ENCODE measurements around the gene KIAA0930.
A peak's percentile ranks its signal among the peaks of the same experiment; 100 is the strongest.

KIAA0930 gene

DNA sequence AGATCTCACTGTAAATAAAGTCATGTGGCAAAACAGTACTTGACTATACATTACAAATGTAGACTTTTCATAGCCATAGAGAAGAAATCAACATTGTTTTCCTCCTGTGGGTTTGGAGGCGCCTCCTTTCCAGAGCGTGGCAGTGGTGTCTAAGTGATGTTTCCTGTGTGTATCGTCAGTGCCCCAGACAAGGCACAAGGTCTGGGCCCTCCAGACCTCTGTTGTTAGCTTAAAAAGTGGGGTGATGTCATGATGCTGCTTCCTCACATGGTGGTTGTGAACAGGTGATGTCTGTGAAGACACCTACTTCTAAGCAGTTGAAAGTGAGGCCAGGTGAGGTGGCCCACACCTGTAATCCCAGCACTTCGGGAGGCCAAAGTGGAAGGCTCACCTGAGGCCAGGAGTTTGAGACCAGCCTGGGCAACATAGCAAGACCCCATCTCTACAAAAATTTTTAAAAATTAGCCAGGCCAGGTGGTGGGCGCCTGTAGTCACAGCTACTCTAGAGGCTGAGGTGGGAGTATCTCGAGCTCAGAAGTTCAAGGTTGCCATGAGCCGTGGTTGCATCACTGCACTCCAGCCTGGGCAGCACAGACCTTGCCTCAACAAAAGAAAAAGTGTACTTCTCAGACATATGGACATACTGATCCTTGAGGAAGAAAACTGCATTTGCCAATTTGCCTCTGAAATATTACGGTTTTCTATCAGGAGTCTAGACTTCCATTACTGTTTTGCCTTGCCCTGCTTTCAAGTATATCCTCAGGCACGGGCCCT, 61.2 kb downstream of the KIAA0930 start:
- no peaks in the 10 kb centered on the region for H3K4me1 ChIP-seq (ENCODE audit: insufficient read depth, low read length)
- TF ChIP-seq, protein P1, sequence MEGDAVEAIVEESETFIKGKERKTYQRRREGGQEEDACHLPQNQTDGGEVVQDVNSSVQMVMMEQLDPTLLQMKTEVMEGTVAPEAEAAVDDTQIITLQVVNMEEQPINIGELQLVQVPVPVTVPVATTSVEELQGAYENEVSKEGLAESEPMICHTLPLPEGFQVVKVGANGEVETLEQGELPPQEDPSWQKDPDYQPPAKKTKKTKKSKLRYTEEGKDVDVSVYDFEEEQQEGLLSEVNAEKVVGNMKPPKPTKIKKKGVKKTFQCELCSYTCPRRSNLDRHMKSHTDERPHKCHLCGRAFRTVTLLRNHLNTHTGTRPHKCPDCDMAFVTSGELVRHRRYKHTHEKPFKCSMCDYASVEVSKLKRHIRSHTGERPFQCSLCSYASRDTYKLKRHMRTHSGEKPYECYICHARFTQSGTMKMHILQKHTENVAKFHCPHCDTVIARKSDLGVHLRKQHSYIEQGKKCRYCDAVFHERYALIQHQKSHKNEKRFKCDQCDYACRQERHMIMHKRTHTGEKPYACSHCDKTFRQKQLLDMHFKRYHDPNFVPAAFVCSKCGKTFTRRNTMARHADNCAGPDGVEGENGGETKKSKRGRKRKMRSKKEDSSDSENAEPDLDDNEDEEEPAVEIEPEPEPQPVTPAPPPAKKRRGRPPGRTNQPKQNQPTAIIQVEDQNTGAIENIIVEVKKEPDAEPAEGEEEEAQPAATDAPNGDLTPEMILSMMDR (IDR thresholded peaks at IDR 0.05; ENCODE audit: borderline replicate concordance, extremely low read depth, low read length, poor library complexity, severe bottlenecking), result no peak
- TF ChIP-seq EZH2 (IDR thresholded peaks at IDR 0.05; ENCODE audit: borderline replicate concordance, low read depth, low read length, severe bottlenecking), result no peak
- H3K27ac ChIP-seq (ENCODE audit: low read length), result no peak overlapping the region
- no peak overlapping the region for H3K9ac ChIP-seq (ENCODE audit: low read depth, low read length)
- H3K79me2 ChIP-seq (ENCODE audit: insufficient read depth, low read length), result peaks cover 80% of the 10 kb centered on the region
- ATAC-seq (ENCODE audit: insufficient read depth, low read depth) (no peak), DNase-seq (no peak)
- H3K9me3 ChIP-seq (ENCODE audit: insufficient read depth, low read length, severe bottlenecking), result no peaks in the 10 kb centered on the region
- no peak overlapping the region for H2AFZ ChIP-seq (ENCODE audit: low read depth, low read length)
- peaks cover 70% of the 10 kb centered on the region for H4K20me1 ChIP-seq (ENCODE audit: insufficient read depth, low read length)
- no peaks in the 10 kb centered on the region for H3K27me3 ChIP-seq (ENCODE audit: insufficient read depth, low read length, poor library complexity)
- no peak overlapping the region for H3K4me3 ChIP-seq (ENCODE audit: low read depth in 1 of 2, low read length in 2 of 2)
- peaks cover 95% of the 10 kb centered on the region for H3K36me3 ChIP-seq (ENCODE audit: insufficient read depth, low read length)
- H3K4me2 ChIP-seq (ENCODE audit: insufficient read depth, low read length), result no peak overlapping the region

DNA sequence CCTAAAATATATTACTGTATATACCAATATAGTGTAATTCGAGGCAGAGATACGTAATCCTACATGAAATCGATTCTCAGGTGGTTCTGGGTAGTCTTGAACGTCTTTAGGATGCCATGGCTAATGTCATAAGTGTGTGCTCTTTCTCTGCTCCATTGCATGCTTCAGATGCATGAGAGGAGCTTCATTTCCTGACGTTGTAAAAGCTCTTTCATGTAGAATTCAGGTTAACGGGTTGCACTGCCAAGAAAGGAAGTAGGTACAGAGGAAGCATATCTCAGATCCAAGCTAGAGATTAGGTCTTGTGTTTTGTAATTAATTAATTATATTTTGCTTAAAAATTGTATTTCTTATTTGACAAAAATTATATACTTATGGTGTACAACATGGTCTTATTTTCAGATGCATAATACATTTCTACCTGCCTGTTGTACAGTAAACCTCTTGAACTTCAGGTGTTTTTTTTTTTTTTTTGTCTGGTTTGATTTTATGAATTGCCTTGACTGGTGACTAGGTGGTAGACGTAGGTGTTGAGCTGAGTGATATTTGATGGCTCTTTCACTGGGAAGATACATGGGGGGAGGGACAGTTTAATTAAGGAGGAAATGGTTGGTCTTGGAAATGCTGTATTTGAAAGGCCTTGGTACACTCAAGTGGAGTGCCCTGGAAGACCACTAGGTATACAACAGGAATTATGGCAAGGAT, 67.7 kb downstream of the KIAA0930 start:
- no peaks in the 10 kb centered on the region for H3K9me3 ChIP-seq (ENCODE audit: insufficient read depth, low read length, severe bottlenecking)
- no peak overlapping the region for H2AFZ ChIP-seq (ENCODE audit: low read depth, low read length)
- DNase-seq (no peak), ATAC-seq (ENCODE audit: insufficient read depth, low read depth) (peak; percentile 73)
- TF ChIP-seq EZH2 (IDR thresholded peaks at IDR 0.05; ENCODE audit: borderline replicate concordance, low read depth, low read length, severe bottlenecking), result no peak
- TF ChIP-seq, protein P1 (IDR thresholded peaks at IDR 0.05; ENCODE audit: borderline replicate concordance, extremely low read depth, low read length, poor library complexity, severe bottlenecking), result no peak
- no peak overlapping the region for H3K4me2 ChIP-seq (ENCODE audit: insufficient read depth, low read length)
- H3K27ac ChIP-seq (ENCODE audit: low read length), result no peak overlapping the region
- peaks cover 29% of the 10 kb centered on the region for H3K4me1 ChIP-seq (ENCODE audit: insufficient read depth, low read length)
- no peaks in the 10 kb centered on the region for H3K27me3 ChIP-seq (ENCODE audit: insufficient read depth, low read length, poor library complexity)
- peaks cover 98% of the 10 kb centered on the region for H3K79me2 ChIP-seq (ENCODE audit: insufficient read depth, low read length)
- H3K9ac ChIP-seq (ENCODE audit: low read depth, low read length), result no peak overlapping the region
- H4K20me1 ChIP-seq (ENCODE audit: insufficient read depth, low read length), result peaks cover 69% of the 10 kb centered on the region
- H3K4me3 ChIP-seq (ENCODE audit: low read depth in 1 of 2, low read length in 2 of 2), result no peak overlapping the region
- peaks cover 99% of the 10 kb centered on the region for H3K36me3 ChIP-seq (ENCODE audit: insufficient read depth, low read length)

- Histone ChIP-seq H4K20me1 (ENCODE audit: insufficient read depth, low read length) (peaks cover 64% of the 10 kb centered on the region), H3K27me3 (ENCODE audit: insufficient read depth, low read length, poor library complexity) (no peaks in the 10 kb centered on the region), H3K4me1 (ENCODE audit: insufficient read depth, low read length) (peaks cover 36% of the 10 kb centered on the region), H3K4me2 (ENCODE audit: insufficient read depth, low read length) (0 out of 2 replicates have a peak overlapping the region, but pooled peaks have one; percentile 20), H3K4me3 (ENCODE audit: low read depth in 1 of 2, low read length in 2 of 2) (no peak overlapping the region), H3K36me3 (ENCODE audit: insufficient read depth, low read length) (peaks cover 99% of the 10 kb centered on the region), H3K27ac (ENCODE audit: low read length) (no peak overlapping the region), H2AFZ (ENCODE audit: low read depth, low read length) (no peak overlapping the region), H3K9me3 (ENCODE audit: insufficient read depth, low read length, severe bottlenecking) (no peaks in the 10 kb centered on the region), H3K79me2 (ENCODE audit: insufficient read depth, low read length) (peaks cover 98% of the 10 kb centered on the region), H3K9ac (ENCODE audit: low read depth, low read length) (no peak overlapping the region)
- DNase-seq (no peak), ATAC-seq (ENCODE audit: insufficient read depth, low read depth) (no peak)
- TF ChIP-seq, protein P1 (IDR thresholded peaks at IDR 0.05; ENCODE audit: borderline replicate concordance, extremely low read depth, low read length, poor library complexity, severe bottlenecking), result no peak
- TF ChIP-seq EZH2 (IDR thresholded peaks at IDR 0.05; ENCODE audit: borderline replicate concordance, low read depth, low read length, severe bottlenecking), result no peak
These were observed 68.9 kb downstream of the KIAA0930 start for GRCh38 chr22:45171830-45172229.

Data from DND-41 (cell line).